Nephron progenitor cell (in vitro differentiated cells): ENCODE results near the gene SFXN5.
A peak's percentile ranks its signal among the peaks of the same experiment; 100 is the strongest.

ENCODE experiments used
- DNase-seq: peaks from one replicate; pipeline ENCODE4 v3.0.0; 2021
- H3K27ac Mint-ChIP-seq: 2 replicates; pipeline ENCODE4 v1.8.0; 2021; ENCODE audit warnings: mild to moderate bottlenecking, moderate library complexity, mixed read lengths
- H3K27me3 Mint-ChIP-seq: 2 replicates; pipeline ENCODE4 v1.8.0; 2021; ENCODE audit warnings: mild to moderate bottlenecking, low read depth, mixed read lengths; ENCODE audit not compliant: poor library complexity
- H3K36me3 Mint-ChIP-seq: 2 replicates; pipeline ENCODE4 v1.8.0; 2021; ENCODE audit warnings: low read depth, mixed read lengths
- H3K4me1 Mint-ChIP-seq: 2 replicates; pipeline ENCODE4 v1.8.0; 2021; ENCODE audit warnings: mixed read lengths
- H3K4me3 Mint-ChIP-seq: 2 replicates; pipeline ENCODE4 v1.8.0; 2021; ENCODE audit warnings: mild to moderate bottlenecking, moderate library complexity, mixed read lengths
- H3K9me3 Mint-ChIP-seq: 2 replicates; pipeline ENCODE4 v1.8.0; 2021; ENCODE audit warnings: mild to moderate bottlenecking, moderate library complexity, mixed read lengths
- TF ChIP-seq, protein P1 (sequence below): fragments of 200-600 bp; sonication (generic); IDR thresholded peaks from 2 replicates; pipeline ENCODE4 v1.5.0; 2021; ENCODE audit warnings: antibody characterized with exemption

The SFXN5 gene

DNA sequence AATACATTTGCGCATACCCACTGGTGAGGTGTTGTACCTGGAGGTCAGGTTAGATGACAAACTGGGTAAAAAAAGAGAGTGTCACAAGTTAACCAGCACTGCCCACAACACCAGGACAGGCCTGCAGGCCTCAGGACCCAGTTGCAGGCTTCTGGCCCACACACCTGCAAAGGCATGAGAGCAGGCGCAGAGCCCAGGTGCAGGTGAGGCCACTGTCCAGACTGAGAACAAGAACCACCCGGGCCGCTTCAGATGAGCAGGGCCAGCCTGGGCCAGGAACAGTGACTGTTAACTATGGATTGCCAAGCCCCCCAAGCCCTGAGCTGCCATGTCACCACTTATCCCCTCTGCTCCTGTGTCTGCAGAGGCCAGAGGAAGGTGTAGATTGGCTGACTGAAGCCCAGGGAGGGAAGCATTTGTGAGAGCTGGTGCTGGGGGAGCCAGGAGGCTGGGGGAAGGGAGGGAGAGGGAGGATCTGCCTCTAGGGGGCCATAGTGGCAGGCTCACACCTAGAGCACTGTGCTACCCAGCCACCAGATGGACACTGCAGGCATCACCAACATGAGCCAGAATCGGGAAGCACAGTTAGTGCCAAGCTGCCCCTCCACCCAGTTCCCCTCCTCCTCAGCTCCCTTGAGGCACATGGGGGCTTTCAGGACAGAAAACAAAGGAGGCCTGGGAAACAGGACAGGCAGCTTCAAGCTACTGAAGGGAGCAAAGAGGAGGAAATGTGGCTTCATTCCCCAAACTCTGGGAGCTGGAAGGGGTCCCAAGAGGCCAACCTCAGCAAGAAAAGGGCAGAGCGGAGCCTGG, 35.4 kb downstream of the SFXN5 start:
- Mint-ChIP-seq H3K36me3 (peaks cover 5% of the 10 kb centered on the region), H3K4me3 (no peak overlapping the region), H3K27ac (no peak overlapping the region), H3K4me1 (peaks cover 9% of the 10 kb centered on the region), H3K27me3 (peaks cover 4% of the 10 kb centered on the region), H3K9me3 (no peaks in the 10 kb centered on the region)
- DNase-seq: no peak
- TF ChIP-seq, protein P1, sequence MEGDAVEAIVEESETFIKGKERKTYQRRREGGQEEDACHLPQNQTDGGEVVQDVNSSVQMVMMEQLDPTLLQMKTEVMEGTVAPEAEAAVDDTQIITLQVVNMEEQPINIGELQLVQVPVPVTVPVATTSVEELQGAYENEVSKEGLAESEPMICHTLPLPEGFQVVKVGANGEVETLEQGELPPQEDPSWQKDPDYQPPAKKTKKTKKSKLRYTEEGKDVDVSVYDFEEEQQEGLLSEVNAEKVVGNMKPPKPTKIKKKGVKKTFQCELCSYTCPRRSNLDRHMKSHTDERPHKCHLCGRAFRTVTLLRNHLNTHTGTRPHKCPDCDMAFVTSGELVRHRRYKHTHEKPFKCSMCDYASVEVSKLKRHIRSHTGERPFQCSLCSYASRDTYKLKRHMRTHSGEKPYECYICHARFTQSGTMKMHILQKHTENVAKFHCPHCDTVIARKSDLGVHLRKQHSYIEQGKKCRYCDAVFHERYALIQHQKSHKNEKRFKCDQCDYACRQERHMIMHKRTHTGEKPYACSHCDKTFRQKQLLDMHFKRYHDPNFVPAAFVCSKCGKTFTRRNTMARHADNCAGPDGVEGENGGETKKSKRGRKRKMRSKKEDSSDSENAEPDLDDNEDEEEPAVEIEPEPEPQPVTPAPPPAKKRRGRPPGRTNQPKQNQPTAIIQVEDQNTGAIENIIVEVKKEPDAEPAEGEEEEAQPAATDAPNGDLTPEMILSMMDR: no peak

DNA sequence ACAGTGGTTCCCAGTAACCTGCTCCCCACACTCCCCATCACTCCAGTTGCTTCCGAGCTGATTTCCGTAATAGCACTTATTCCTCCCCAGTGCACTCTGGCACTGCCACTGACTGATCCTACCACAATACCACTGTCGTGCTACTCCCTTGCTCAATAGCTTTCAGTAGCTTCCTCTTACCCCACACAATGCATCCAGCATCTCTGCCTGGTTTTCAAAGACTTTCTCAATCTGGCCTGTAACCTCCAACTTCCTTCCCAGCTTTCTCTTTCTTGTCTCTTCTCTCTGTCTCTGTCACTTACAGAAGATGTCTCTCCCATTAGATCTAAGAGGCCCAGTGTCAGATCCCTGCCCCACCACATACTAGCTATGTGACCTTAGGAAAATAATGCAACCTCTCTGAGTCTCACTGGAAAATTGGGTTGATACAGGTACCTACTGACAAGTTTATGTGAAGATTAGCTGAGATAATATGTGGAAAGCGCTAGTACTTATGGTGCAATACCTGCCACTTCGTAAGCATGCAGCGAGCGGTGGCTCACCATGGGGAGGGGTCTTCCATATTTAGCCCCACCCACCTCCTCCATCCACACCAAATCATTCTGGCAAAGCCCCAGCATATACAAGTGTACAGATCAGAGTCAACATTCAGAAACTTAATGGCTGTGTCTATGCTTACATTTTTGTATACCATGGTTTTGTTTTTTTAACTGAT, 36.7 kb downstream of the SFXN5 start:
- Mint-ChIP-seq H3K4me3 (no peak overlapping the region), H3K4me1 (peaks cover 18% of the 10 kb centered on the region), H3K27ac (peak overlapping the region; percentile 87), H3K9me3 (no peaks in the 10 kb centered on the region), H3K36me3 (peaks cover 5% of the 10 kb centered on the region), H3K27me3 (peaks cover 6% of the 10 kb centered on the region)
- TF ChIP-seq, protein P1: no peak
- no peak for DNase-seq

DNA sequence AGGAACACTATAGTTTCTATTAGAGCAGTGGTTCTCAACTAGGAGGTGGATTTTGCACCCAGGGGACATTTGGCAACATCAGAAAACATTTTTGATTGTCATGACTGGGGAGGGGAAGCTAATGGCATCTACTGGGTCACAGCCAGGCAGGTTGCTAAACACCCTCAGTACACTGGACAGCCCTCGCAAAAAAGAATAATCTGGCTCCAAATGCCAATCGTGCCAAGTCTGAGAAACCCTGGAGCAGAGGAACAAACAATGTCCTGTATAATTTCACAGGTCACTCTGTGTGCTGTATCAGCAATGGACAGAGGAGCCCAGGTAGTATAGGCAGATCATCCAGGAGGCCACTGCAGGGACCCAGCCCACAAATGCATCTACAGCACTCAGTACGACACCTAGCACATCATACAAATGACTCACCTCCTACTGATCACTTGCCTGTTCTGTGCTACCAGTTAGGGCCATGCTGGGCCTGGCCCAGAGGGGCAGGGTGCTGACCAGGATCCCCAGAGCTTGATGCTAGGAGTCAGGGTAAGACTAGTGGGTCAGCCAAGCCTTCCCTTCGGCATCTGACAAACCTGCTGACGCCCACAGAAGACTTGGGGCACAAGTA, 37.6 kb downstream of the SFXN5 start:
- H3K9me3 Mint-ChIP-seq: no peaks in the 10 kb centered on the region
- H3K36me3 Mint-ChIP-seq: no peaks in the 10 kb centered on the region
- no peak for DNase-seq
- H3K4me3 Mint-ChIP-seq: no peak overlapping the region
- peaks cover 24% of the 10 kb centered on the region for H3K4me1 Mint-ChIP-seq
- no peak overlapping the region for H3K27ac Mint-ChIP-seq
- H3K27me3 Mint-ChIP-seq: peaks cover 3% of the 10 kb centered on the region
- TF ChIP-seq, protein P1: no peak

DNA sequence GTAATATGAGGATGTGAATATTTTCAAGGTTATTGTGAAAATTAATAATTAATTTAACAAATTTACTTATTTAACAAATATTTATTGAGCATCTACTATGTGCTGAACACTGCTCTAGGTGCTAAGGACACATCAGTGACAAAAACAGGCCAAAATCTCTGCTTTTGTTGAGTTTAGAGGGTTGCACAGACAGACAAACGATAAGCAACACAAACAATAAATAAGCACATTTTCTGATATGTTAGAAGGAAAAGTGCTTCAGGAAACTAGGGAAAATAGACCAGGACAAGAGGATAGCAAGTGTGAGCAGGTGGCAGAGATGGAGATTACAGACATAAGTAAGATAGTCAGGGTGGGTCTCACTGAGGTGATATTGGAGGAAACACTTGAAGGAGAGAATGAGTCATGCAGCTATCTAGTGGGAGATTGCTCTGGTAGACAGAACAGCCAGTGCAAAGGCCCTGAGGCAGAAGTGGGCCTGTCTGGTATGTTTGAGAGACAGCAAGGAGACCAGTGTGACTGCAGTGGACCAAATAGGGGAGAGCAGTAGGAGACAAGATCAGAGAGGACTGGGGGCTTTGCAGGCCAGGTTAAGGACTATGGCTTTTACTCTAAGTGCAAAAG, 38.3 kb downstream of the SFXN5 start:
- DNase-seq: no peak
- TF ChIP-seq, protein P1: no peak
- Mint-ChIP-seq H3K27me3 (peaks cover 3% of the 10 kb centered on the region), H3K9me3 (no peaks in the 10 kb centered on the region), H3K4me1 (peaks cover 30% of the 10 kb centered on the region), H3K36me3 (no peaks in the 10 kb centered on the region), H3K27ac (no peak overlapping the region), H3K4me3 (no peak overlapping the region)

DNA sequence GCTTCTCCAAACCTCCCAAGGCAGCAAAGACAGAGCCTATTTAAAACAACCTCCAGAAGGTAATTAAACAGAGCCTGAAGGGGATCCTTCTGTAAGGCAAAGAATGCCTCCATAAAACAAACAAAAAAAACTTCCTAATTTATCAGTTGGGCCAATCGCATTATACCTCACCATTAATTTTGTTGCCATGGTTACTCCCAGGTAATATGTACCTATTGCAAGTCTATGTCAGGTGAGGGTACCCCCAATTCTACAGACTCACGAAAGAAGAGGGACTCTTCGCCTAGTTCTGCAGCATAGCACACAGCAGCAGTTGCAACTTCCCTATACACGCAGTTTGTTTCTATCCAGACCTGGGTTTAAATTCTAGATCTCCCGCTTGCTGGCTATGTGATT, 38.8 kb downstream of the SFXN5 start:
- Mint-ChIP-seq H3K9me3 (no peaks in the 10 kb centered on the region), H3K27me3 (peaks cover 3% of the 10 kb centered on the region), H3K27ac (no peak overlapping the region), H3K4me1 (peaks cover 34% of the 10 kb centered on the region), H3K4me3 (no peak overlapping the region), H3K36me3 (no peaks in the 10 kb centered on the region)
- TF ChIP-seq, protein P1: no peak
- DNase-seq: no peak
